ENCODE measurements around the gene VAV3. TPM values are rescaled to one million over a fixed set of nuclear protein-coding genes. Genes with fewer than 3 reads are reported as not detected.
"Not testable (repeated sequence)": the region's sequence is repeated elsewhere in the genome, so short reads cannot be mapped to it uniquely, and the experiment has no call there.

VAV3 gene
- total and polyA plus RNA-seq, 9 of the 15 experiments (the other 6 are each of a cell fraction or from before 2014, with no cell fraction given) = not detected

- Histone ChIP-seq H3K9me3 (replicated peaks; ENCODE audit: control insufficient read depth, insufficient read depth, low read depth, low read length) (no peaks in the 10 kb centered on the region), H3K4me3 (no peak overlapping the region), H3K4me1 (replicated peaks in 1 of 2; ENCODE audit: control insufficient read depth in 2 of 2, insufficient read depth in 2 of 2, low read length in 2 of 2) (no peaks in the 10 kb centered on the region), H3K36me3 (ENCODE audit: control insufficient read depth, insufficient read depth, low read length) (no peaks in the 10 kb centered on the region), H3K4me2 (ENCODE audit: insufficient read depth, low read length) (no peak overlapping the region), H3K9ac (ENCODE audit: insufficient read depth in 1 of 2, low read depth in 2 of 2, low read length in 2 of 2) (no peak overlapping the region), H3K79me2 (ENCODE audit: control insufficient read depth, insufficient read depth, low read length) (no peaks in the 10 kb centered on the region), H3K27ac (ENCODE audit: extremely low read depth, low read depth, low read length) (no peak overlapping the region), H2AFZ (ENCODE audit: low read depth, low read length) (no peak overlapping the region), H3K27me3 (ENCODE audit: control insufficient read depth in 2 of 2, insufficient read depth in 2 of 2, low read length in 2 of 2) (no peaks in the 10 kb centered on the region), H3K9me1 (ENCODE audit: control insufficient read depth, insufficient read depth, low read length) (no peaks in the 10 kb centered on the region), H4K20me1 (replicated peaks; ENCODE audit: control insufficient read depth, insufficient read depth, low read length) (no peaks in the 10 kb centered on the region)
- DNase-seq (ENCODE audit: extremely low read depth in 1 of 4, low spot score in 3 of 4) (no peak), ATAC-seq (no peak), FAIRE-seq (no peak)
- intact Hi-C loops (cut with micrococcal nuclease) (no loop called here), in situ Hi-C loops (cut with MboI) (no loop called here)
- BruUV-seq (replicated peaks) = no TSS peak
- POLR2A ChIA-PET = interaction anchor here (0.7 kb wide), 1 partner anchor 22 kb away, joined by 3 read pairs; no protein-coding TSS in a partner anchor
- CTCF ChIA-PET (ENCODE audit: low intra/inter-chr PET ratio) = no interaction called here
- TF ChIP-seq, protein P1, sequence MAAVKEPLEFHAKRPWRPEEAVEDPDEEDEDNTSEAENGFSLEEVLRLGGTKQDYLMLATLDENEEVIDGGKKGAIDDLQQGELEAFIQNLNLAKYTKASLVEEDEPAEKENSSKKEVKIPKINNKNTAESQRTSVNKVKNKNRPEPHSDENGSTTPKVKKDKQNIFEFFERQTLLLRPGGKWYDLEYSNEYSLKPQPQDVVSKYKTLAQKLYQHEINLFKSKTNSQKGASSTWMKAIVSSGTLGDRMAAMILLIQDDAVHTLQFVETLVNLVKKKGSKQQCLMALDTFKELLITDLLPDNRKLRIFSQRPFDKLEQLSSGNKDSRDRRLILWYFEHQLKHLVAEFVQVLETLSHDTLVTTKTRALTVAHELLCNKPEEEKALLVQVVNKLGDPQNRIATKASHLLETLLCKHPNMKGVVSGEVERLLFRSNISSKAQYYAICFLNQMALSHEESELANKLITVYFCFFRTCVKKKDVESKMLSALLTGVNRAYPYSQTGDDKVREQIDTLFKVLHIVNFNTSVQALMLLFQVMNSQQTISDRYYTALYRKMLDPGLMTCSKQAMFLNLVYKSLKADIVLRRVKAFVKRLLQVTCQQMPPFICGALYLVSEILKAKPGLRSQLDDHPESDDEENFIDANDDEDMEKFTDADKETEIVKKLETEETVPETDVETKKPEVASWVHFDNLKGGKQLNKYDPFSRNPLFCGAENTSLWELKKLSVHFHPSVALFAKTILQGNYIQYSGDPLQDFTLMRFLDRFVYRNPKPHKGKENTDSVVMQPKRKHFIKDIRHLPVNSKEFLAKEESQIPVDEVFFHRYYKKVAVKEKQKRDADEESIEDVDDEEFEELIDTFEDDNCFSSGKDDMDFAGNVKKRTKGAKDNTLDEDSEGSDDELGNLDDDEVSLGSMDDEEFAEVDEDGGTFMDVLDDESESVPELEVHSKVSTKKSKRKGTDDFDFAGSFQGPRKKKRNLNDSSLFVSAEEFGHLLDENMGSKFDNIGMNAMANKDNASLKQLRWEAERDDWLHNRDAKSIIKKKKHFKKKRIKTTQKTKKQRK (IDR thresholded peaks at IDR 0.05; ENCODE audit: borderline replicate concordance, low read depth, low read length) = no peak
- no peak for TF ChIP-seq ZNF263 (CRISPR knock-in tag; IDR thresholded peaks at IDR 0.05; ENCODE audit: borderline replicate concordance)
- no peak for TF ChIP-seq MITF (IDR thresholded peaks at IDR 0.05)
- no peak for TF ChIP-seq MCM5 (IDR thresholded peaks at IDR 0.05; ENCODE audit: low read depth)
- no peak for TF ChIP-seq ZNF324 (CRISPR knock-in tag; IDR thresholded peaks at IDR 0.05)
Observed at GRCh38 chr1:107851418-107851817, 113.6 kb downstream of the VAV3 start.

DNA sequence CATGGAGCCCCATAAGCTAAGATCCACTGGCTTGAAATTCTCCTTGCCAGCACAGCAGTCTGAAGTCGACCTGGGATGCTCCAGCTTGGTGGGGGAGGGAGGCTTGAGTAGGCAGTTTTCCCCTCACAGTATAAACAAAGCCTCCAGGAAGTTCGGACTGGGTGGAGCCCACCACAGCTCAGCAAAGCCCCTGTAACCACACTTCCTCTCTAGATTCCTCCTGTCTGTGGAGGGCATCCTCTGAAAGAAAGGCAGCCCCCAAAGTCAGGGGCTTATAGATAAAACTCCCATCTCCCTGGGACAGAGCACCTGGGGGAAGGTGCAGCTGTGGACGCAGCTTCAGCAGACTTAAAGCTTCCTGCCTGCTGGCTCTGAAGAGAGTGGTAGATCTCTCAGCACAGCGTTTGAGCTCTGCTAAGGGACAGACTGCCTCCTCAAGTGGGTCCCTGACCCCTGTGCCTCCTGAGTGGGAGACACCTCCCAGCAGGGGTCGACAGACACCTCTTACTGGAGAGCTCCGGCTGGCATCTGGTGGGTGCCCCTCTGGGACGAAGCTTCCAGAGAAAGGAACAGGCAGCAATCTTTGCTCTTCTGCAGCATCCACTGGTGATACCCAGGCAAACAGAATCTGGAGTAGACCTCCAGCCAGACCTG lies 120.3 kb downstream of the VAV3 start:
- H3K4me1 ChIP-seq (replicated peaks in 1 of 2; ENCODE audit: control insufficient read depth in 2 of 2, insufficient read depth in 2 of 2, low read length in 2 of 2); H3K27ac ChIP-seq (ENCODE audit: extremely low read depth, low read depth, low read length); H4K20me1 ChIP-seq (replicated peaks; ENCODE audit: control insufficient read depth, insufficient read depth, low read length); CTCF ChIA-PET (ENCODE audit: low intra/inter-chr PET ratio); in situ Hi-C loops (cut with MboI); H3K9me1 ChIP-seq (ENCODE audit: control insufficient read depth, insufficient read depth, low read length); H3K4me3 ChIP-seq; DNase-seq (ENCODE audit: extremely low read depth in 1 of 4, low spot score in 3 of 4); H3K4me2 ChIP-seq (ENCODE audit: insufficient read depth, low read length); intact Hi-C loops (cut with micrococcal nuclease); H3K79me2 ChIP-seq (ENCODE audit: control insufficient read depth, insufficient read depth, low read length); FAIRE-seq; POLR2A ChIA-PET; H2AFZ ChIP-seq (ENCODE audit: low read depth, low read length); BruUV-seq (replicated peaks); H3K9ac ChIP-seq (ENCODE audit: insufficient read depth in 1 of 2, low read depth in 2 of 2, low read length in 2 of 2); H3K27me3 ChIP-seq (ENCODE audit: control insufficient read depth in 2 of 2, insufficient read depth in 2 of 2, low read length in 2 of 2); H3K9me3 ChIP-seq (replicated peaks; ENCODE audit: control insufficient read depth, insufficient read depth, low read depth, low read length); ATAC-seq; H3K36me3 ChIP-seq (ENCODE audit: control insufficient read depth, insufficient read depth, low read length): not testable (repeated sequence)
- 0% methylated on average over 7 of the region's 7 CpGs for WGBS (ENCODE audit: insufficient coverage, low coverage, missing lambda C conversion rate)
